T-cell (primary cell): ENCODE data around the gene MYH11. TPM values are rescaled to one million over a fixed set of nuclear protein-coding genes. Genes with fewer than 3 reads are reported as not detected.
"Not testable (repeated sequence)": the region's sequence is repeated elsewhere in the genome, so short reads cannot be mapped to it uniquely, and the experiment has no call there.

Experiments used
- ATAC-seq, 4 experiments: fragments of 200-7000 bp in 3 of 4; fragments of 150-1000 bp in 1 of 4; cut with Tn5 transposase; replicated peaks in 1 of 4; 1 replicate in 3 of 4; 2 replicates in 1 of 4; pipeline ENCODE4 v1.10.0; 2021; ENCODE audit warnings: moderate library complexity in 3 of 4, mild to moderate bottlenecking in 2 of 4, moderate number of reproducible peaks in 1 of 4
- CTCF ChIA-PET, 2 donors: fragments of 300-600 bp; sonication (Branson Sonifier 250); formaldehyde crosslinking; loops; one replicate each; lab custom pipeline; 2022; ENCODE audit warnings: antibody characterized with exemption in 2 of 2; lab: Charles Lee
- POLR2A ChIA-PET, 2 donors: fragments of 300-600 bp; sonication (Branson Sonifier 250); formaldehyde crosslinking; loops; one replicate each; lab custom pipeline; 2022; ENCODE audit warnings: antibody characterized with exemption in 2 of 2; lab: Charles Lee
- DNase-seq, 35 experiments: peaks; one replicate each; pipeline versions ENCODE4 v3.0.0 to v3.0.0-alpha.2; 2013 to 2023
- H3K27ac ChIP-seq: one replicate; pipeline ENCODE4 v1.5.1; 2013; ENCODE audit warnings: low read length
- H3K27me3 ChIP-seq, 2 experiments: replicated peaks in 1 of 2; 1 replicate in 1 of 2; 2 replicates in 1 of 2; pipeline versions ENCODE4 v1.6.1 to v1.7.0; 2013; ENCODE audit warnings: low read length in 1 of 2, mixed read lengths in 1 of 2; ENCODE audit not compliant: control insufficient read depth in 2 of 2, insufficient read depth in 2 of 2; ENCODE audit errors: extremely low read depth in 1 of 2
- H3K36me3 ChIP-seq, 2 donors: 1 replicate in 1 of 2; 2 replicates in 1 of 2; pipeline versions ENCODE4 v1.6.1 to v1.7.0; 2013; ENCODE audit warnings: low read length in 1 of 2; ENCODE audit not compliant: control insufficient read depth in 2 of 2, insufficient read depth in 1 of 2; ENCODE audit errors: extremely low read depth in 1 of 2
- H3K4me1 ChIP-seq, 2 experiments: 1 replicate in 1 of 2; 2 replicates in 1 of 2; pipeline versions ENCODE4 v1.6.1 to v1.7.0; 2013; ENCODE audit warnings: low read length in 2 of 2, mixed read lengths in 1 of 2; ENCODE audit not compliant: insufficient read depth in 2 of 2, control insufficient read depth in 1 of 2; ENCODE audit errors: extremely low read depth in 1 of 2
- H3K4me3 ChIP-seq, 2 donors: 1 replicate in 1 of 2; 2 replicates in 1 of 2; pipeline versions ENCODE4 v1.5.1 to v1.7.0; 2013; ENCODE audit warnings: mild to moderate bottlenecking in 2 of 2, low read length in 1 of 2, moderate library complexity in 1 of 2; ENCODE audit not compliant: control insufficient read depth in 1 of 2; ENCODE audit errors: extremely low read depth in 1 of 2
- H3K9me3 ChIP-seq: 2 replicates; pipeline ENCODE4 v1.7.0; 2013
- H3K27ac Mint-ChIP-seq, 2 donors: one replicate each; pipeline ENCODE4 v1.8.0; 2020 to 2021; ENCODE audit warnings: mild to moderate bottlenecking in 2 of 2, mixed read lengths in 2 of 2
- H3K27me3 Mint-ChIP-seq, 2 donors: one replicate each; pipeline ENCODE4 v1.8.0; 2021 to 2022; ENCODE audit warnings: mixed read lengths in 2 of 2
- H3K36me3 Mint-ChIP-seq: one replicate; pipeline ENCODE4 v1.8.0; 2021; ENCODE audit warnings: mixed read lengths
- H3K4me1 Mint-ChIP-seq, 3 donors: one replicate each; pipeline ENCODE4 v1.8.0; 2020 to 2022; ENCODE audit warnings: mixed read lengths in 3 of 3, mild to moderate bottlenecking in 1 of 3
- H3K4me3 Mint-ChIP-seq, 3 donors: one replicate each; pipeline ENCODE4 v1.8.0; 2020 to 2022; ENCODE audit warnings: mild to moderate bottlenecking in 3 of 3, mixed read lengths in 3 of 3, moderate library complexity in 3 of 3
- H3K9me3 Mint-ChIP-seq, 3 donors: one replicate each; pipeline ENCODE4 v1.8.0; 2020 to 2022; ENCODE audit warnings: mixed read lengths in 3 of 3
- WGBS: methylation state at CpG from one replicate; pipeline ENCODE4 v1.1.5; 2013; ENCODE audit warnings: missing lambda C conversion rate; ENCODE audit not compliant: insufficient coverage; 5-methylcytosine and 5-hydroxymethylcytosine counted together
- total RNA-seq, 35 experiments: library from RNA in 6 of 35; stranded (reverse) in 6 of 35; fragments of 120-200 nt in 1 of 35; gene quantifications; one replicate each; pipeline versions ENCODE4 v1.2.1 to v1.2.4 and lab custom pipeline; 2013 to 2026

The MYH11 gene
- total RNA-seq, 5 donors from 2014 or later (not counting 1 experiment from before 2014, with no cell fraction given), result 0.56 to 0.93 (median 0.66) TPM; not detected in 2

DNA sequence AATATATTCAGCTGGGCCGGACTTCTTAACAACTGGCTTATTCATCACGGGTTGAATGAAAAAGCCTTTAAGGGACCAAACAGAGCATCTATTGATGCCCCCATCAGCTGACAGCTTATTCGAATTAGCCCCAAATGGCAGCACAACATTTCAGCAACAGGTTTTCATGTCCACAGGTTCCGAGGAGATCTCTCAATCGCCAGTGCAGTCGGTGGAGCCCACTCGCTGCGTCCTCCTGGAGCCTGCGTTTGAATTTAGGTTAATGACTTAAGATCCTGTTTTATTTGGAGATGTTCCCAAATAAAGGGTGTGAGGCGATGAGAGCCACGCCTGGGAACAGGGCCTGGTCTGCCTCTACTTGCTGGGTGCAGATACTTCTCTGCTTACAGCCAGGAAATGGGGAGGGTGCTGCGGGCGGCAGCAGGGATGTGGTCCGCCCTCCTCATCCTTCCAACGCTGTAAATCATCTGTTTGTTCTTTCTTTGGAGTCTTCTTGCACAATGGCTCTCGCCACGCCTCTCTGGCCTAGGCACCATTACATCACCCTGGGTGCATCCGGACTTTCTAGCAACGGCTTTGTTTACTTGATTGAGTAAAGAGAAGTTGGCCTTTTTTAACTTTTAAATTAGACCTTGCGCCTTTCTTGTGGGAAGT is 184.2 kb downstream of the MYH11 start:
- no peaks in the 10 kb centered on the region for H3K27me3 Mint-ChIP-seq
- H3K9me3 Mint-ChIP-seq, result no peaks in the 10 kb centered on the region
- peak overlapping the region; percentile 97 to 99 for H3K27ac Mint-ChIP-seq
- ATAC-seq, result peak; percentile 94 to 97 (median 96)
- H3K36me3 ChIP-seq, result peaks cover 2 to 43% of the 10 kb centered on the region in 2 donors
- H3K9me3 ChIP-seq, result no peaks in the 10 kb centered on the region
- H3K4me3 ChIP-seq, result peak overlapping the region in 1 of 2 donors; percentile 11
- DNase-seq, result peak; percentile 55 to 91 (median 81)
- CTCF ChIA-PET, result interaction anchor here in 1 of 2 donors (0.6 to 1.2 kb wide), 4 partner anchors 10 to 29 kb away, joined by 3 to 6 read pairs (median 4); partner anchors contain the start of gene MARF1
- 34% methylated on average over 12 of the region's 20 CpGs for WGBS
- POLR2A ChIA-PET, result interaction anchor here (0.6 to 1.0 kb wide), 3 partner anchors 29 kb away, joined by 3 to 4 read pairs (median 3); partner anchors contain the start of gene MARF1 (in 1 of the 2)
- H3K27ac ChIP-seq, result peak overlapping the region; percentile 96
- peaks cover 7 to 42% of the 10 kb centered on the region in 2 experiments for H3K4me1 ChIP-seq
- H3K27me3 ChIP-seq, result no peaks in the 10 kb centered on the region
- H3K4me1 Mint-ChIP-seq, result peaks cover 45 to 52% (median 52%) of the 10 kb centered on the region in 3 donors
- peaks cover 34% of the 10 kb centered on the region for H3K36me3 Mint-ChIP-seq
- peak overlapping the region; percentile 62 to 67 (median 64) for H3K4me3 Mint-ChIP-seq

DNA sequence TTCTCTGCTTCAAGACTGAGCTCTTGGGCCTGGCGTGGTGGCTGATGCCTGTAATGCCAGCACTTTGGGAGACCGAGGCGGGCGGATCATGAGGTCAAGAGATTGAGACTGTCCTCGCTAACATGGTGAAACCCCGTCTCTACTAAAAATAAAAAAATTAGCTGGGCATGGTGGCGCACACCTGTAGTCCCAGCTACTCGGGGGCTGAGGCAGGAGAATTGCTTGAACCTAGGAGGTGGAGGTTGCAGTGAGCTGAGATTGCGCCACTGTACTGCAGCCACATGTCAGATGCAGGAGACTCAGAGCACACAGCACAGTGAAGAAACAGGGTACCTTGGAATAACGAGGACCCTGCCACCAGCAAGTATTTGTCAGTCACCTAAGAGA is 184.7 kb downstream of the MYH11 start:
- peak; percentile 1 to 7 (median 4) for ATAC-seq

DNA sequence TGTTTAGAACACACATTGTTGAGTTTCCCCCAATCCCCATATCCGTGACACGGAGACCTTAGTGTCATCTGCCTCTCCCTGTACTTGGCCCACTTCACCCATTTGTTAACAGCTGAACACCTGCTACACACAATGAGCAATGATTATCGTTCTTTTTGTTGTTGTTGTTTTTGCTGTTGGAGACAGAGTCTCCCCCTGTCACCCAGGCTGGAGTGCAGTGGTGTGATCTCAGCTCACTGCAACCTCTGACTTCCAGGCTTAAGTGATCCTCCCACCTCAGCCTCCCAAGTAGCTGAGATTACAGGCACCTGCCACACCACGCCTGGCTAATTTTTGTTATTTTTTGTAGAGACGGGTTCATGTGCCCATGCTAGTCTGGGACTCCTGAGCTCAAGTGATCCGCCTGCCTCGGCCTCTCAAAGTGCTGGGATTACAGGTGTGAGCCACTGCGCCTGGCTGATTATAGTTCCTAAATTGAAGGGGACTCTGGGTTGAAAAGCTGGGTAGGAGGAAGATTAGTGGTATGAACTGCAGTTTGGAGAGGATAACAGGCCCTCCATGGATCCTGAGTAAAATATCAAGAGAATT is 185.2 kb downstream of the MYH11 start:
- ATAC-seq, result no peak
- Mint-ChIP-seq H3K9me3 (no peaks in the 10 kb centered on the region), H3K4me3 (peak overlapping the region in 1 of 3 donors; percentile 62), H3K36me3 (peaks cover 37% of the 10 kb centered on the region), H3K27me3 (no peaks in the 10 kb centered on the region), H3K4me1 (peaks cover 43 to 49% (median 48%) of the 10 kb centered on the region in 3 donors), H3K27ac (peak overlapping the region; percentile 97 to 99)
- ChIA-PET POLR2A (interaction anchor here (0.6 to 0.7 kb wide), 4 partner anchors 27 to 1103 kb away, joined by 3 to 5 read pairs (median 4); partner anchors contain the start of gene MARF1 (in 1 of the 2)), CTCF (interaction anchor here (0.5 to 0.8 kb wide), 3 partner anchors 12 to 218 kb away, joined by 3 to 5 read pairs (median 5); partner anchors contain the start of gene MARF1 (in 1 of the 2))
- no peak overlapping the region for H3K4me3 ChIP-seq
- H3K9me3 ChIP-seq, result no peaks in the 10 kb centered on the region
- H3K27ac ChIP-seq, result peak overlapping the region; percentile 96
- H3K4me1 ChIP-seq, result peaks cover 7 to 42% of the 10 kb centered on the region in 2 experiments
- peaks cover 7 to 51% of the 10 kb centered on the region in 2 donors for H3K36me3 ChIP-seq
- H3K27me3 ChIP-seq, result no peaks in the 10 kb centered on the region
- 96% methylated on average over 5 of the region's 8 CpGs for WGBS
- DNase-seq, result no peak

More for the DNA sequence above, 184.7 kb downstream of the MYH11 start:
- Mint-ChIP-seq H3K36me3 (peaks cover 35% of the 10 kb centered on the region), H3K27ac (peak overlapping the region; percentile 97 to 99), H3K4me3 (peak overlapping the region in 1 of 3 donors; percentile 62), H3K4me1 (peaks cover 45 to 52% (median 52%) of the 10 kb centered on the region in 3 donors)
- peaks cover 7 to 42% of the 10 kb centered on the region in 2 experiments for H3K4me1 ChIP-seq
- H3K9me3 Mint-ChIP-seq, DNase-seq, H3K9me3 ChIP-seq, H3K4me3 ChIP-seq, H3K27me3 Mint-ChIP-seq, H3K27me3 ChIP-seq: not testable (repeated sequence)
- peak overlapping the region; percentile 96 for H3K27ac ChIP-seq
- H3K36me3 ChIP-seq, result peaks cover 6 to 46% of the 10 kb centered on the region in 2 donors
- ChIA-PET POLR2A (interaction anchor here (0.6 to 0.7 kb wide), 2 partner anchors 29 kb away, joined by 3 to 4 read pairs; partner anchors contain the start of gene MARF1 (in 1 of the 2)), CTCF (interaction anchor here (0.5 to 1.2 kb wide), 4 partner anchors 10 to 217 kb away, joined by 3 to 6 read pairs (median 4); partner anchors contain the start of gene MARF1 (in 1 of the 2))
- 92% methylated on average over 8 of the region's 10 CpGs for WGBS

DNA sequence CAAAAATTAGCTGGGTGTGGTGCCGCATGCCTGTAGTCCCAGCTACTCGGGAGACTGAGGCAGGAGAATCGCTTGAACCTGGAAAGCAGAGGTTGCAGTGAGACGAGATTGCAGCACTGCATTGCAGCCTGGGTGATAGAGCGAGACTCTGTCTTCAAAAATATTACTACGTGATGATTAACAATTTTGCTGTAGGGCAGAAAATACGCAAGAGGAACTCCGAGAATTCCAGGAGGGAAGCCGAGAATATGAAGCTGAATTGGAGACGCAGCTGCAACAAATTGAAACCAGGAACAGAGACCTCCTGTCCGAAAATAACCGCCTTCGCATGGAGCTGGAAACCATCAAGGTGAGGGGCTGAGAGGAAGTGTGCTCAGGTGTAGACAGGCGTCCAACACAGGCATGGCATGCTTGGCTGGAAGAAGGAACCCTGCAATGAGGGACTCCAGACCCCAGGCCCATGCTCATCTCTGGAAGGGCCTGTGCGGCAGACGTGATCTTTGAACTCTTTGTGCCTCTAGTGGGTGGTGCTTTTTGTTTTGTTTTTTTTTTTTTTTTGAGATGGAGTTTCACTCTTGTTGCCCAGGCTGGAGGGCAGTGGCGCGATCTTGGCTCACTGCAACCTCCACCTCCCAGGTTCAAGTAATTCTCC is 189.6 kb downstream of the MYH11 start:
- CTCF ChIA-PET, result interaction anchor here in 1 of 2 donors (0.6 kb wide), 1 partner anchor 45 kb away, joined by 3 read pairs; no protein-coding TSS in a partner anchor
- POLR2A ChIA-PET, result interaction anchor here (0.6 to 0.7 kb wide), 2 partner anchors 17 to 696 kb away, joined by 3 to 4 read pairs; no protein-coding TSS in a partner anchor
- H3K27ac Mint-ChIP-seq, result no peak overlapping the region

DNA sequence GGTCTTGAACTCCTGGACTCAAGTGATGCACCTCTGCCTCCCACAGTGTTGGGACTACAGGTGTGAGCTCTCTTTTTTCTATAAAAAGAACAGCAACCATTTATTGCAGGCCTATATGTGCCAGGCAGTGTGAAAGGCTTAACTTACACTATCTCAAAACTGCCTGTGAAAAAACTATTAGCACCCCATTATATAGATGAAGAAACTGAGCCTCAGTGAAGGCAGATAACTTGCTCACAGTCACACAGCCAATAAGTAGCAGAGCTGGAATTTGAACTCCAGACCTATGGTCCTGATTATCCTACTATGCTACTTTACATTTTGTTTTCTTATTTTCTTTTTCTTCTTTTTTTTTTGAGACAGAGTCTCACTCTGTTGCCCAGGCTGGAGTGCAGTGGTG is 191.7 kb downstream of the MYH11 start:
- Mint-ChIP-seq H3K27ac (no peak overlapping the region), H3K4me1 (peaks cover 18 to 30% (median 24%) of the 10 kb centered on the region in 3 donors), H3K9me3 (no peaks in the 10 kb centered on the region), H3K36me3 (peaks cover 27% of the 10 kb centered on the region), H3K4me3 (no peak overlapping the region), H3K27me3 (no peaks in the 10 kb centered on the region)
- H3K36me3 ChIP-seq, result peaks cover 12 to 65% of the 10 kb centered on the region in 2 donors
- no peaks in the 10 kb centered on the region for H3K9me3 ChIP-seq
- H3K4me3 ChIP-seq, result no peak overlapping the region
- peaks cover 5 to 15% of the 10 kb centered on the region in 2 experiments for H3K4me1 ChIP-seq
- H3K27me3 ChIP-seq, result no peaks in the 10 kb centered on the region
- ChIA-PET POLR2A (interaction anchor here in 1 of 2 donors (0.6 kb wide), 1 partner anchor 22 kb away, joined by 3 read pairs; no protein-coding TSS in a partner anchor), CTCF (interaction anchor here in 1 of 2 donors (0.7 kb wide), 1 partner anchor 43 kb away, joined by 6 read pairs; no protein-coding TSS in a partner anchor)
- ATAC-seq, result no peak
- no peak for DNase-seq
- H3K27ac ChIP-seq, result no peak overlapping the region

More for the DNA sequence above, 189.6 kb downstream of the MYH11 start:
- DNase-seq (no peak), ATAC-seq (no peak)
- H3K9me3 Mint-ChIP-seq, result no peaks in the 10 kb centered on the region
- Histone ChIP-seq H3K27ac (no peak overlapping the region), H3K9me3 (no peaks in the 10 kb centered on the region), H3K4me1 (peaks cover 0 to 17% of the 10 kb centered on the region in 2 experiments), H3K27me3 (no peaks in the 10 kb centered on the region), H3K4me3 (no peak overlapping the region), H3K36me3 (peaks cover 12 to 72% of the 10 kb centered on the region in 2 donors)
- H3K4me1 Mint-ChIP-seq, result peaks cover 16 to 25% (median 17%) of the 10 kb centered on the region in 3 donors
- H3K4me3 Mint-ChIP-seq, result no peak overlapping the region
- 98% methylated on average over 14 of the region's 18 CpGs for WGBS
- H3K36me3 Mint-ChIP-seq, result peaks cover 27% of the 10 kb centered on the region
- no peaks in the 10 kb centered on the region for H3K27me3 Mint-ChIP-seq
